COLO668 (cell line): Measurements from ENCODE around the gene ELP2.
"Not testable (repeated sequence)": the region's sequence is repeated elsewhere in the genome, so short reads cannot be mapped to it uniquely, and the experiment has no call there.

Source experiments
- DNase-seq: peaks from one replicate; lab custom pipeline; 2025; ENCODE audit not compliant: unreplicated experiment; lab: John Stamatoyannopoulos, UW

ELP2 gene

GRCh38 chr18:36155851-36156757 is 26.4 kb downstream of the ELP2 start:
- no peak for DNase-seq

GRCh38 chr18:36157441-36157840 is 27.7 kb downstream of the ELP2 start:
- no peak for DNase-seq

- no peak for DNase-seq
These were observed 28.7 kb downstream of the ELP2 start for GRCh38 chr18:36158266-36158867.

GRCh38 chr18:36160959-36161371 is 31.3 kb downstream of the ELP2 start:
- no peak for DNase-seq

GRCh38 chr18:36162981-36163380 is 33.3 kb downstream of the ELP2 start:
- DNase-seq, result no peak

- no peak for DNase-seq
These were observed 38.1 kb downstream of the ELP2 start for GRCh38 chr18:36167692-36168218.

- not testable (repeated sequence) for DNase-seq
These were observed 38.6 kb downstream of the ELP2 start for GRCh38 chr18:36168296-36168695.

GRCh38 chr18:36169938-36170337 is 40.2 kb downstream of the ELP2 start:
- DNase-seq, result no peak

GRCh38 chr18:36175481-36175880 is 45.8 kb downstream of the ELP2 start:
- DNase-seq, result no peak

GRCh38 chr18:36176177-36176584 is 46.5 kb downstream of the ELP2 start:
- DNase-seq, result no peak

GRCh38 chr18:36176711-36177110 is 47.0 kb downstream of the ELP2 start:
- DNase-seq, result no peak

- no peak for DNase-seq
These were observed 48.2 kb downstream of the ELP2 start for GRCh38 chr18:36177913-36178312.

GRCh38 chr18:36179562-36180355 is 50.1 kb downstream of the ELP2 start:
- DNase-seq, result no peak

- no peak for DNase-seq
These were observed 51.7 kb downstream of the ELP2 start for GRCh38 chr18:36181441-36181840.

GRCh38 chr18:36181898-36182506 is 52.3 kb downstream of the ELP2 start:
- DNase-seq, result no peak

- DNase-seq, result no peak
These were observed 53.3 kb downstream of the ELP2 start for GRCh38 chr18:36183033-36183432.

- no peak for DNase-seq
These were observed 54.3 kb downstream of the ELP2 start for GRCh38 chr18:36183987-36184386.

- DNase-seq, result no peak
These were observed 55.5 kb downstream of the ELP2 start for GRCh38 chr18:36185157-36185556.

GRCh38 chr18:36185901-36186460 is 56.3 kb downstream of the ELP2 start:
- no peak for DNase-seq

GRCh38 chr18:36186461-36187192 is 56.9 kb downstream of the ELP2 start:
- peak; percentile 91 for DNase-seq
